ENCODE measurements around the gene A1CF.
"Not testable (repeated sequence)": the region's sequence is repeated elsewhere in the genome, so short reads cannot be mapped to it uniquely, and the experiment has no call there.

The A1CF gene

DNA sequence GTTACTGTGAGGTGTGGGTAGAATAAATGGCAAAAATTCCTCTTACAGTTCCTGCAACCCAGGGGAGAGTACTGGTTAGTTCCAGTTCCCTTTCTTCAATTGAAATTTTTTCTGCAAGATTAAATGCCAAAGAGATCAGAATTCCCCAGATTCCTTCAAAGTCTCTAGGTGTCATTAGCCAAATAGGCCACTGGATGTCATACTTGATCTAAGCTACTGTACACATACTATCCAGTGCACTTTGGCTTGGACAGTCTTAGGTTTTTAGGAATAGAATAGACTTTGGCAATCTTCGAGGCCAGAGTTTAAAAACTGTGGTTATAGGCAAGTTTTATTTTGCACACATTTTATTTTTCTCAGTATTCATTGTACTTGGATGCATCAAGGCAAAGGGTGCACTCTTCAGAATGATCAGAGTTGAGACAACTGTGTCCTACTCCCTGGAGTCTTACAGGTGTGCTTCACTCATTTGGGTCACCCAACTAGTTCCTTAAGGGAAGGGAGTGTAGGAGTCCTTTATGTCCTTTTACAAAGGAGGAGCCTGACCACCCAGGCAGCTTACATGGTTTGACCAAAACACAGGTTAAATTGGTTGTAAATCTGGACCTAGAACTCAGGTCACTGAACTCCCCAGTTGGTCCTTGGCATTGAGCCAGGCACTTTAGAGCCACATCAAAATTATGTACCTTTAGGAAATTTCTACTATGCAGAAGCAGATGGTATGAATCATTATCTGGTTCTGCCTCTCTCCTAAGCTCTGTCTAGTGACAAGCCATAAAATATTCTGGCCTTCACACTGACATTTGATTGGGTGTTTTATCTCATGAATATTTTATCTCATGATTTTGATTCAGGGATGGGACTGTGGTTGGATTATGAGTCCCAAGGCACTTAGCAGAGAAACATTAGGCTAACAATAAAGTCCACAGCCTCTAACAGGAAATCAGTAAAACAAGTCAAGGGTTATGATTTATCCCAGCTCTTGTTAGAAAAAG, 96.2 kb downstream of the A1CF start:
- DNase-seq (ENCODE audit: low read depth) = no peak

DNA sequence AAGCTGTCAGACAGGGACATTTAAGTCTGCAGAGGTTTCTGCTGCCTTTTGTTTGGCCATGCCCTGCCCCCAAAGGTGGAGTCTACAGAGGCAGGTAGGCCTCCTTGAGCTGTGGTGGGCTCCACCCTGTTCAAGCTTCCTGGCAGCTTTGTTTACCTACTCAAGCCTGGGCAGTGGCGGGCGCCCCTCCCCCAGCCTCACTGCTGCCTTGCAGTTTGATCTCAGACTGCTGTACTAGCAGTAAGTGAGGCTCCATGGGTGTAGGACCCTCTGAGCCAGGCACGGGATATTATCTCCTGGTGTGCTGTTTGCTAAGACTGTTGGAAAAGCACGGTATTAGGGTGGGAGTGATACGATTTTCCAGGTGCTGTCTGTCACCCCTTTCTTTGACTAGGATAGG, 97.5 kb downstream of the A1CF start:
- not testable (repeated sequence) for DNase-seq (ENCODE audit: low read depth)

DNA sequence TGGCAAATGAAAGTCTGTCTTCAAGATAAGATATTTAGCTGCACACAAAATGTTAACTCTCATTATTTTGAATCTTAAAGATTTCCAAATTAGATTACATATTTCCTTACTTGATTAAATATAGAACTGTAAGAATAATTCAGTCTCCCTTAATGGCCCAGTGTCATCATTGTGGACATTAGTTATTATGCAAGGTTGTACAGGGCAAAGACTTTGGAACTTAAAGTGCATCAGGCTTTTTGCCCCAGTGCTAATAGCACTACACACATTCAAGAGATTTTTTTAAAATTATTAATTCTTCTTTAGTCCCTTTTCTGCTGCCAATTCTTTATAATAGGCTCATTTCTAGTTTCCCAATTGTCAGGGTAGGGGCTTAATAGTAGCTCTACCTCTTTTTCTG, 103.4 kb downstream of the A1CF start:
- DNase-seq (ENCODE audit: low read depth) = not testable (repeated sequence)

DNA sequence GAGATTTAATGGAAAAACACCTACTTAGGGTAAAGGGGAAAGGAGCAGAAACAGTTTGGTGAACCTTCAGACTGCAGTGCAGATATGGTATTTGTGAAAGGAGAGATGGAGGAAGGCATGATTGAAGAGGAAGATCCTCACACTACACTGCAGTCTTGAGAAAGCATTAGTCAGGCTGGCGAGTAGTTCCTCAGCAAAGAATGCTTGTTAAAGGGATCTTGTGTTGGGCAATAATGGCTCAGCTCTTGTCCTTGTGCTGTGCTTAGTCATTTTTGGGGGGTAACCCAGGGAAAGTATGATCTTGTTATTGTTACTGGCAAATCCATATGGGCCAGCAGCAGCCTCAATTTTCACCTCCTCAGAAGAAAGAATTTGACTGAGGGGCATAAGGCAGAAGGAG, 105.4 kb downstream of the A1CF start:
- not testable (repeated sequence) for DNase-seq (ENCODE audit: low read depth)

DNA sequence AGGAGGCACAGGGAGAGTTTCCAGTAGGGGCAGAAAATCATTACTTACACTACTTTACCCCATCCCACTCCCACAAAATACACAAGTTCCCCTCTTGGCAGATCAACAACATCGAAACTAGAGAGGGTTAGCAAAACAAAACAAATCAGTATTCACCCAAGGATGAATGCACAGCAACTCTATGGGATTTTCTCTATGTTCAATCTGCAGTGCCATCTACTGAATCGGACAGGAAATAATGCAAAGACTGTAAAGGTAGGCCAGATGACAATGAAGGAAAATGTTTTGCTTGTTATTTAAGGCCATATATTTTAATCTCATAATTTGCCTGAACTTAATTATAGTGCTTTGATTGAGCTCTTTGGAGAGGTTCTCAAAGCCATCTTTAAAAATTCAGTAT, 110.6 kb downstream of the A1CF start:
- not testable (repeated sequence) for DNase-seq (ENCODE audit: low read depth)

DNA sequence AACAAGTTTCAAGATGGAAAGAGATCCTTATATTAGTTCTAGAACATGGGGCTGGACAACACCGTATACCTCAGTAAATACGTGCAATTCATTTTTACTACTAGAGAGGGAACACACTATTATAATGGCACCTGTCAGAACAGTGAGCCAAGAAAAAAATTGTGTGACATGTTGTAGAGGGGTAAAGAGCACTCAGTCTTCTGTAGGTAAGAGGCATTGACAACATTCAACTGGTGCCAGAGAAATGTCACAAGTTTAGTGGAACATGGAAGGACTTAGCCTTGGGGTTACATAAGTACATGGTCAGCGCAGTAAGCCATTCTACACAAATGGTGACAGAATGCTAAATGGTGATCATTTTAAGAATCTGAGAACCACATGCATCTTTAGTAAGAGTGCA, 113.4 kb downstream of the A1CF start:
- not testable (repeated sequence) for DNase-seq (ENCODE audit: low read depth)

DNA sequence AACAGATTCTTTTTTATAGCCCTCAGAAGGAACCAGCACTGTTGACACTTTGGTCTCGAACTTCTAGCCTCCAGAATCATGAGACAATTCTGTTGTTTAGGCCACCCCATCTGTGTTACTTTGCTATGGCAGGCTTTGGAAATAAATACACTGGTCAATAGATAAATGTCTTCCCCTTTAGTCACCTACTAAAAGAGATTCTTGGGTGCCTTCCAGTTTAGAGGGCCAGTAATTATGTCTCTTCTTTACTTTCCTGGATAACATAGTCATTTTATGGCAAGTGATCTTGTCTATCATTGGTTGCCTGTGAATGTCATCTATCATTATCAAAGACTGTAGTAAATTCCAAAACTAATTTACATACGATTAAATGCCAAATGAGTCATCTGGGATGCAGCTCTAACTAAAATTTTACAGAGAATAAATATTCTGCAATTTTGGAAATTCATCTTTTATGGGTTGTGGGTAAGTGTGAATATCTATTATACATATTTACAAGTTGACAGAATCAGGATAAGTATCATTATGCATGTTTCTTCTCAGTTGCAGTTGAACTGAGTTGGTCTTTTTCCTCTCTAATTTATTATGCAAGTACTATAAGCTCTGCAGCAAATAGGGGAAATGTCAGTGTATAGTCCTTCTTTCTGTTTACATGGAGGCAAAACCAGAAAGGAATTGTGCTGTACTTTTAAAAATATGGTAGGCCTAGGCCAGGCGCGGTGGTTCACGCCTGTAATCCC, 118.5 kb downstream of the A1CF start:
- not testable (repeated sequence) for DNase-seq (ENCODE audit: low read depth)

Measured in stimulated activated CD8-positive, alpha-beta memory T cell treated with anti-CD3 and anti-CD28 coated beads, Interleukin-12 subunit alpha, Interleukin-12 subunit beta, amount 100 ng/mL, for 1 hour (primary cell).